ENCODE data around the gene SYNGR1.
"Not testable (repeated sequence)": the region's sequence is repeated elsewhere in the genome, so short reads cannot be mapped to it uniquely, and the experiment has no call there.

SYNGR1 gene

GRCh38 chr22:39409516-39410029 is 59.8 kb downstream of the SYNGR1 start:
- no peaks in the 10 kb centered on the region for H3K79me2 ChIP-seq
- H3K4me3 ChIP-seq (ENCODE audit: low read depth, low read length): no peak overlapping the region
- no peak overlapping the region for H3K9ac ChIP-seq
- TF ChIP-seq CTCF (IDR thresholded peaks at IDR 0.05): no peak
- H3K4me1 ChIP-seq: no peaks in the 10 kb centered on the region
- H3K27me3 ChIP-seq (ENCODE audit: control insufficient read depth, insufficient read depth, low read length): no peaks in the 10 kb centered on the region
- H3K4me2 ChIP-seq (ENCODE audit: low read length): no peak overlapping the region
- H3K9me3 ChIP-seq (ENCODE audit: control insufficient read depth, low read length): no peaks in the 10 kb centered on the region
- no peak overlapping the region for H3K27ac ChIP-seq
- H2AFZ ChIP-seq: no peak overlapping the region
- no peaks in the 10 kb centered on the region for H3K36me3 ChIP-seq (ENCODE audit: control insufficient read depth, insufficient read depth, low read length)

GRCh38 chr22:39410264-39410663 is 60.5 kb downstream of the SYNGR1 start:
- Histone ChIP-seq H3K27me3 (ENCODE audit: control insufficient read depth, insufficient read depth, low read length) (no peaks in the 10 kb centered on the region), H3K4me1 (no peaks in the 10 kb centered on the region), H3K79me2 (no peaks in the 10 kb centered on the region), H3K27ac (no peak overlapping the region), H3K36me3 (ENCODE audit: control insufficient read depth, insufficient read depth, low read length) (no peaks in the 10 kb centered on the region), H3K4me2 (ENCODE audit: low read length) (no peak overlapping the region), H2AFZ (no peak overlapping the region), H3K9ac (no peak overlapping the region), H3K9me3 (ENCODE audit: control insufficient read depth, low read length) (no peaks in the 10 kb centered on the region), H3K4me3 (ENCODE audit: low read depth, low read length) (no peak overlapping the region)
- no peak for TF ChIP-seq CTCF (IDR thresholded peaks at IDR 0.05)

- H3K9ac ChIP-seq; H3K79me2 ChIP-seq; H3K4me3 ChIP-seq (ENCODE audit: low read depth, low read length); H3K9me3 ChIP-seq (ENCODE audit: control insufficient read depth, low read length); H3K4me2 ChIP-seq (ENCODE audit: low read length); H3K27ac ChIP-seq; H3K36me3 ChIP-seq (ENCODE audit: control insufficient read depth, insufficient read depth, low read length); H2AFZ ChIP-seq; H3K27me3 ChIP-seq (ENCODE audit: control insufficient read depth, insufficient read depth, low read length); H3K4me1 ChIP-seq: not testable (repeated sequence)
Measured at GRCh38 chr22:39411828-39412365, 62.1 kb downstream of the SYNGR1 start.

GRCh38 chr22:39413204-39413603 is 63.4 kb downstream of the SYNGR1 start:
- H3K36me3 ChIP-seq (ENCODE audit: control insufficient read depth, insufficient read depth, low read length); H3K9me3 ChIP-seq (ENCODE audit: control insufficient read depth, low read length); H3K27ac ChIP-seq; H3K4me2 ChIP-seq (ENCODE audit: low read length); H2AFZ ChIP-seq; H3K4me1 ChIP-seq; H3K79me2 ChIP-seq; H3K9ac ChIP-seq; H3K27me3 ChIP-seq (ENCODE audit: control insufficient read depth, insufficient read depth, low read length); H3K4me3 ChIP-seq (ENCODE audit: low read depth, low read length): not testable (repeated sequence)

- TF ChIP-seq CTCF (IDR thresholded peaks at IDR 0.05): no peak
- Histone ChIP-seq H3K79me2 (no peaks in the 10 kb centered on the region), H3K4me3 (ENCODE audit: low read depth, low read length) (no peak overlapping the region), H3K4me2 (ENCODE audit: low read length) (no peak overlapping the region), H2AFZ (no peak overlapping the region), H3K9ac (no peak overlapping the region), H3K4me1 (no peaks in the 10 kb centered on the region), H3K9me3 (ENCODE audit: control insufficient read depth, low read length) (no peaks in the 10 kb centered on the region), H3K27me3 (ENCODE audit: control insufficient read depth, insufficient read depth, low read length) (no peaks in the 10 kb centered on the region), H3K27ac (no peak overlapping the region), H3K36me3 (ENCODE audit: control insufficient read depth, insufficient read depth, low read length) (no peaks in the 10 kb centered on the region)
Measured at GRCh38 chr22:39414377-39414776, 64.6 kb downstream of the SYNGR1 start.

GRCh38 chr22:39414886-39415285 is 65.1 kb downstream of the SYNGR1 start:
- Histone ChIP-seq H3K4me2 (ENCODE audit: low read length) (no peak overlapping the region), H3K9ac (no peak overlapping the region)

More at GRCh38 chr22:39414886-39415285, 65.1 kb downstream of the SYNGR1 start:
- TF ChIP-seq CTCF (IDR thresholded peaks at IDR 0.05): no peak
- Histone ChIP-seq H3K36me3 (ENCODE audit: control insufficient read depth, insufficient read depth, low read length) (no peaks in the 10 kb centered on the region), H3K27me3 (ENCODE audit: control insufficient read depth, insufficient read depth, low read length) (no peaks in the 10 kb centered on the region), H2AFZ (no peak overlapping the region), H3K27ac (no peak overlapping the region), H3K79me2 (no peaks in the 10 kb centered on the region), H3K4me3 (ENCODE audit: low read depth, low read length) (no peak overlapping the region), H3K4me1 (no peaks in the 10 kb centered on the region), H3K9me3 (ENCODE audit: control insufficient read depth, low read length) (no peaks in the 10 kb centered on the region)

Measured in parathyroid adenoma (tissue), 2 donors.